Thoracic aorta (tissue), 2 donors: ENCODE results near the gene XKR8. TPM values are rescaled to one million over a fixed set of nuclear protein-coding genes. Genes with fewer than 3 reads are reported as not detected.

Experiments
- ATAC-seq: fragments of 150-250 bp; one replicate; pipeline ENCODE4 v1.8.0; 2017; ENCODE audit warnings: low read depth; ENCODE audit not compliant: insufficient number of reproducible peaks, low FRiP score
- DNase-seq: peaks from one replicate; pipeline ENCODE4 v3.0.0-alpha.2; 2020; ENCODE audit warnings: low spot score
- H3K27ac ChIP-seq, 2 donors: fragments of 200-600 bp; sonication (generic); 1 replicate in 1 of 2; 2 replicates in 1 of 2; pipeline ENCODE4 v1.5.1; 2016; ENCODE audit warnings: mild to moderate bottlenecking in 2 of 2, moderate library complexity in 2 of 2
- H3K27me3 ChIP-seq: fragments of 200-600 bp; sonication (generic); replicated peaks from 2 replicates; pipeline ENCODE4 v1.6.0; 2016; ENCODE audit warnings: mild to moderate bottlenecking; ENCODE audit not compliant: insufficient read depth
- H3K36me3 ChIP-seq: fragments of 200-600 bp; sonication (generic); one replicate; pipeline ENCODE4 v1.5.1; 2016
- H3K4me1 ChIP-seq, 2 donors: fragments of 200-600 bp; sonication (generic); 1 replicate in 1 of 2; 2 replicates in 1 of 2; pipeline versions ENCODE4 v1.5.1 to v1.6.0; 2016; ENCODE audit warnings: low read depth in 2 of 2, mild to moderate bottlenecking in 1 of 2; ENCODE audit not compliant: control insufficient read depth in 1 of 2
- H3K4me3 ChIP-seq: fragments of 200-600 bp; sonication (generic); 2 replicates; pipeline ENCODE4 v1.5.1; 2016; ENCODE audit warnings: mild to moderate bottlenecking
- H3K9me3 ChIP-seq: fragments of 200-600 bp; sonication (generic); 2 replicates; pipeline ENCODE4 v1.5.1; 2016
- total RNA-seq, 2 donors: library from RNA; depleted of rRNA; stranded (reverse); fragments of >200 nt; gene quantifications; one replicate each; pipeline versions ENCODE4 v1.1.0 to v1.2.3, GENCODE V29; 2016
- TF ChIP-seq, protein P1 (sequence below): fragments of 200-600 bp; sonication (generic); IDR thresholded peaks from one replicate; pipeline ENCODE4 v1.5.1; 2019; ENCODE audit warnings: antibody characterized with exemption

Gene XKR8
- total RNA-seq, 2 donors from 2014 or later, result 6.8 to 11.8 TPM

DNA sequence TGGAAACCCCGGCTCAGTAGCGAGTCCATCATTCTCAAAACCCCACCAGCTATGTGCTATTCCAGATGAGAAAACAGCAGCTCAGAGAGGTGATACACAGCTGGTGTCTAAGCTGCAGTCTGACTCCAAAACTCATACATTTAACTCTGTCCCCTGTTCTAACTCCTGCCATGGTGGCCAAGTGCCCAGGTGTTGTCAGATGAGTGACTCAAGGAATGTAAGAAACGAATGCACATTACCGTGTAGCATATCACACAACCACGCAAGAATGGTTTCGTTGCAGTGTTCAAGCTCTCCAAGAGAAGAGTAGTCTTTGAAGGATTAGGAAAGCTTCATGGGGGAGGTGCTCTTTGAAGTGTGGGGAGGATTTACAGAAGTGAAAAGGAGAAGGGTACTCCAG is 4.7 kb upstream of the XKR8 start:
- no peak for DNase-seq
- H3K4me3 ChIP-seq, result no peak overlapping the region
- ATAC-seq, result no peak

DNA sequence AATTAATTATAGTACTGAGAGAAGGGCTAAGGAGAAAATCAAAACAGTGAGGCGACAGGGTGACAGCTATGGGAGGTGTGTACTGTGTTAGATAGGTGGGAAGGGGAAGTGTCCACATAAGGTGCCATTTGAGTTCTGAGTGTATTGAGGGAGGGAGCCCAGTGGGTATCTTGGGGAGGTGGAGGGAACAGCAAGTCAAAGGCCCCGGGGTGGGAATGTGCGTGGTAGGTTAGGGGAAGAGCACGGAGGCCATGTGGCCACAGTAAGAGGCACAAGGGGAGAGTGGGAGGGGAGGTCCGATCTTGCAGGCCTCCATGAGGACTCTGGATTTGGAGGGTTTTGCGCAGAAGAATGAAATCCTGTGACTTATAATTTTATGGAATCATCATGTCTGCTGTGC is 3.0 kb upstream of the XKR8 start:
- H3K4me3 ChIP-seq, result no peak overlapping the region
- DNase-seq (no peak), ATAC-seq (no peak)
- no peaks in the 10 kb centered on the region for H3K9me3 ChIP-seq
- TF ChIP-seq, protein P1, sequence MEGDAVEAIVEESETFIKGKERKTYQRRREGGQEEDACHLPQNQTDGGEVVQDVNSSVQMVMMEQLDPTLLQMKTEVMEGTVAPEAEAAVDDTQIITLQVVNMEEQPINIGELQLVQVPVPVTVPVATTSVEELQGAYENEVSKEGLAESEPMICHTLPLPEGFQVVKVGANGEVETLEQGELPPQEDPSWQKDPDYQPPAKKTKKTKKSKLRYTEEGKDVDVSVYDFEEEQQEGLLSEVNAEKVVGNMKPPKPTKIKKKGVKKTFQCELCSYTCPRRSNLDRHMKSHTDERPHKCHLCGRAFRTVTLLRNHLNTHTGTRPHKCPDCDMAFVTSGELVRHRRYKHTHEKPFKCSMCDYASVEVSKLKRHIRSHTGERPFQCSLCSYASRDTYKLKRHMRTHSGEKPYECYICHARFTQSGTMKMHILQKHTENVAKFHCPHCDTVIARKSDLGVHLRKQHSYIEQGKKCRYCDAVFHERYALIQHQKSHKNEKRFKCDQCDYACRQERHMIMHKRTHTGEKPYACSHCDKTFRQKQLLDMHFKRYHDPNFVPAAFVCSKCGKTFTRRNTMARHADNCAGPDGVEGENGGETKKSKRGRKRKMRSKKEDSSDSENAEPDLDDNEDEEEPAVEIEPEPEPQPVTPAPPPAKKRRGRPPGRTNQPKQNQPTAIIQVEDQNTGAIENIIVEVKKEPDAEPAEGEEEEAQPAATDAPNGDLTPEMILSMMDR, result no peak
- no peaks in the 10 kb centered on the region for H3K27me3 ChIP-seq
- H3K27ac ChIP-seq, result no peak overlapping the region
- peaks cover 0 to 25% of the 10 kb centered on the region in 2 donors for H3K4me1 ChIP-seq
- no peaks in the 10 kb centered on the region for H3K36me3 ChIP-seq

More for the DNA sequence above, 4.7 kb upstream of the XKR8 start:
- no peaks in the 10 kb centered on the region for H3K9me3 ChIP-seq
- no peaks in the 10 kb centered on the region for H3K27me3 ChIP-seq
- no peaks in the 10 kb centered on the region for H3K36me3 ChIP-seq
- no peak overlapping the region for H3K27ac ChIP-seq
- TF ChIP-seq, protein P1, result no peak
- peaks cover 0 to 8% of the 10 kb centered on the region in 2 donors for H3K4me1 ChIP-seq

- Histone ChIP-seq H3K9me3 (no peaks in the 10 kb centered on the region), H3K36me3 (no peaks in the 10 kb centered on the region), H3K27me3 (no peaks in the 10 kb centered on the region), H3K4me1 (peaks cover 0 to 28% of the 10 kb centered on the region in 2 donors), H3K27ac (no peak overlapping the region), H3K4me3 (no peak overlapping the region)
- TF ChIP-seq, protein P1, result no peak
- ATAC-seq, result no peak
- DNase-seq, result no peak
Measured at GRCh38 chr1:27957655-27958054, 2.1 kb upstream of the XKR8 start.

GRCh38 chr1:27958513-27958912 is 1.3 kb upstream of the XKR8 start:
- H3K4me3 ChIP-seq, result no peak overlapping the region
- peak overlapping the region in 1 of 2 donors; percentile 93 for H3K27ac ChIP-seq
- no peaks in the 10 kb centered on the region for H3K9me3 ChIP-seq
- no peaks in the 10 kb centered on the region for H3K36me3 ChIP-seq
- no peaks in the 10 kb centered on the region for H3K27me3 ChIP-seq
- ATAC-seq (no peak), DNase-seq (no peak)
- TF ChIP-seq, protein P1, result no peak
- H3K4me1 ChIP-seq, result peaks cover 0 to 28% of the 10 kb centered on the region in 2 donors

DNA sequence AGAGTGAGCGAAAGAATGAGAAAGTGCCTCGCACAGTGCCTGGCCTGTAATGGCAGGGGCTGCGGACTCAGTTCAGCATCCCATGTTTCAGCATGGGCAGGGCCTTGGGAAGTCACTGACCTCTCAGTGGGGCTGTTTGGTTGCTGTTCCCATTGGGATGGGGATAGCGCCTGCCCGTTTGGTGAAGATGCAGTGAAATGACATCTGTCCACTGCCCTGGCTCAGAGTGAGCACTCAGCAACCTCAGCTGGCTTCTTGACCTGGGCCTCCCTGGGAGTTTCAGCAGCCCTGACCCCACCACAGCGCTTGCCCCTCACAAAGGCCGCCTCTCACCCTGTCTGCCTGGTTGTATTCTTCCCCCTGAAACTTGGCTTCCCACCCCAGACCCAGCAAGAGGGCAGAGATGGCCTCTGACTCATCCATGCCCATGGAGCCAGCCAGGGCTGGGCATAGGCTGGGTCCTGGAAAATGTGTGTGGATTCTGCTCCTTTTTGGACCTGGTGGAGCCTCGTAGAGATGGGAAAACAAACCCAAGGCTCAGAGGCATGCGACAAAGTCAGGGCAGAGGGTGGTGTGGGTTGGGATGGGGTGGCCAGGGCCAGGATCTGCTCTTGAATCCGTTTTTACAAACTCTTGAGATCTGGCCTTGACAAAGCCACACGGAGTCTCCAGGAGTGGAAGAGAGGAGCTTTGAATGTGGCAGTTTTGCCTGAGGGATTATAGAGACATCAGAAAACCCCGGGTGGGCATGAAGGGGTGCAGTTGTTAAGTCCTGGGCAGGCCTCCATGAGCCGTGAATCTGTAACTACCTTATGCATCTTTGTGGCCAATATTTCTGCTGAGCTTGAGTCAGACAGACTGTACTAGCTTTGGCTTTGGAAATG is 1.2 kb downstream of the XKR8 start:
- Histone ChIP-seq H3K36me3 (peaks cover 13% of the 10 kb centered on the region), H3K27ac (peak overlapping the region; percentile 93 to 94), H3K4me1 (peaks cover 0 to 28% of the 10 kb centered on the region in 2 donors), H3K9me3 (no peaks in the 10 kb centered on the region), H3K4me3 (peak overlapping the region; percentile 90), H3K27me3 (no peaks in the 10 kb centered on the region)
- DNase-seq (no peak), ATAC-seq (no peak)
- TF ChIP-seq, protein P1, result no peak
